IMR-90 (cell line): ENCODE data around the gene FOSL1.

Experiments
- BHLHE40 ChIP-seq: fragments of 150-350 bp; IDR thresholded peaks from 2 replicates; pipeline ENCODE4 v1.6.1; 2016; ENCODE audit warnings: mild to moderate bottlenecking, low read depth, low read length
- FOS ChIP-seq: fragments of 150-350 bp; IDR thresholded peaks from 2 replicates; pipeline ENCODE4 v1.6.1; 2016; ENCODE audit warnings: low read depth, low read length
- POLR2A ChIP-seq: IDR thresholded peaks from 2 replicates; pipeline ENCODE4 v1.6.1; 2012; ENCODE audit warnings: mild to moderate bottlenecking, low read depth, low read length
- RAD21 ChIP-seq: IDR thresholded peaks from 2 replicates; pipeline ENCODE4 v1.6.1; 2012; ENCODE audit warnings: low read length, improper control_type of control experiment
- TF ChIP-seq, protein P1 (sequence below): conservative IDR thresholded peaks from 2 replicates; pipeline ENCODE4 v1.5.1; 2012; ENCODE audit warnings: mild to moderate bottlenecking, low read depth, low read length, improper control_type of control experiment

DNA sequence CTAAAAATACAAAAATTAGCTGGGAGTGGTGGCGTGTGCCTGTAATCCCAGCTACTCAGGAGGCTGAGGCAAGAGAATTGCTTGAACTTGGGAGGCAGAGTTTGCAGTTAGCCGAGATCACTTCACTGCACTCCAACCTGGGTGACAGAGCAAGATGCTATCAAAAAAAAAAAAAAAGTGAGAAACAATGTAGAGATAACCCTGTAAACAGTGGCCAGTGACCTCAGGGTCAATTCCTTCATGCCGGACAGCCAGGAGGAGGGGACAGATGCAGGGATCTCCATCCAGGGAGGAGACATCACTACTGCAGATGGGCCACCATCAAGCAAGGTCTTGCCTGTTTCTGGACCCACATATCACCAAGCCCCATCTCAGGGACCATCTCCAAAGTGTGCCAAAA is 52.4 kb downstream of the FOSL1 start:
- TF ChIP-seq, protein P1, sequence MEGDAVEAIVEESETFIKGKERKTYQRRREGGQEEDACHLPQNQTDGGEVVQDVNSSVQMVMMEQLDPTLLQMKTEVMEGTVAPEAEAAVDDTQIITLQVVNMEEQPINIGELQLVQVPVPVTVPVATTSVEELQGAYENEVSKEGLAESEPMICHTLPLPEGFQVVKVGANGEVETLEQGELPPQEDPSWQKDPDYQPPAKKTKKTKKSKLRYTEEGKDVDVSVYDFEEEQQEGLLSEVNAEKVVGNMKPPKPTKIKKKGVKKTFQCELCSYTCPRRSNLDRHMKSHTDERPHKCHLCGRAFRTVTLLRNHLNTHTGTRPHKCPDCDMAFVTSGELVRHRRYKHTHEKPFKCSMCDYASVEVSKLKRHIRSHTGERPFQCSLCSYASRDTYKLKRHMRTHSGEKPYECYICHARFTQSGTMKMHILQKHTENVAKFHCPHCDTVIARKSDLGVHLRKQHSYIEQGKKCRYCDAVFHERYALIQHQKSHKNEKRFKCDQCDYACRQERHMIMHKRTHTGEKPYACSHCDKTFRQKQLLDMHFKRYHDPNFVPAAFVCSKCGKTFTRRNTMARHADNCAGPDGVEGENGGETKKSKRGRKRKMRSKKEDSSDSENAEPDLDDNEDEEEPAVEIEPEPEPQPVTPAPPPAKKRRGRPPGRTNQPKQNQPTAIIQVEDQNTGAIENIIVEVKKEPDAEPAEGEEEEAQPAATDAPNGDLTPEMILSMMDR: no peak
- no peak for TF ChIP-seq POLR2A
- no peak for TF ChIP-seq RAD21
- no peak for TF ChIP-seq BHLHE40
- TF ChIP-seq FOS: no peak
